GM11168 (cell line): ENCODE results near the gene SDK1.

Source experiments
- in situ Hi-C: fragments of 300-500 bp; cut with MboI; formaldehyde crosslinking; loops from one replicate; pipeline ENCODE4 v1.12.0; 2022; ENCODE audit warnings: low sequenced_read_pairs; ENCODE audit not compliant: unreplicated experiment

SDK1 gene

DNA sequence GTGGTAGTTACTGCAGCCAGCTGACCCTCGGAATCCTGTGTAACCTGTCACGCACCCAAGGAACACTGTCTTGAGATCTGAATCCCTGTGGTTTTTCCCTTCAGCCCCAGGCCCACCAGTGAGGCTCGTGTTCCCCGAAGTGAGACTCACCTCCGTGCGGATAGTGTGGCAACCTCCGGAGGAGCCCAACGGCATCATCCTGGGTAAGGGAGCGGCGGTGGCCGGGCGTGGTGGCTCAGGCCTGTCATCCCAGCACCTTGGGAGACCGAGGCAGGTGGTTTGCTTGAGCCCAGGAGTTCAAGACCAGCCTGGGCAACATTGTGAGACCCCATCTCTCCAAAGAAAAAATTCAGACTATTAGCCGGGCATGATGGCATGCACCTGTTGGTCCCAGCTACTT is 831.2 kb downstream of the SDK1 start:
- in situ Hi-C loops: no loop called here

DNA sequence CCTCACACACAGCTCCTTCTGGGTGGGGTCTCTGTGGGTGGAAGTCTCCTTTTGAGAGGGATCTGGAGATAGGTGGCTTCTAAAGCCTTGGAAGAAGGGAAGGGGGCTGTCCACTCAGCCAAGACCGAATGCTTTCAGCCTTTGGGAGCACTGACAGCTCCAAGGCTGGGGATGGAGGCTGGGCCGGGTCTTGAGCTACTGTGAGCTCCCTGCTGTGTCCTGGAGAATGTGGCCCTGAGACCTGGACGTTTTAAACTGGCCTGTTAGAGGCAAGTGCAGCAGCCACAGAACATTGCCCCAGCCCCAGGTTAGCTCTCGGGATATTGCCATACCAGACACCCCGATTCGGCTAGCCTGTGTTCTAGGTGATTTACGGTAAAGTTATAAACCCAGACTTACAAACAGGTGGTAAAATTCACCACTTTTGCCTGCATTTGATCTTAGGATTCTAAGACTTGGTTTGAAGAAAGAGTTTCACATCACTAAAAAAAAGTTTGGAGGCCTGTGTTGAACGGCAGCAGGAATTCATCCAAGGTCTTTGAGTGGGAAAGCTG is 832.5 kb downstream of the SDK1 start:
- in situ Hi-C loops: no loop called here

DNA sequence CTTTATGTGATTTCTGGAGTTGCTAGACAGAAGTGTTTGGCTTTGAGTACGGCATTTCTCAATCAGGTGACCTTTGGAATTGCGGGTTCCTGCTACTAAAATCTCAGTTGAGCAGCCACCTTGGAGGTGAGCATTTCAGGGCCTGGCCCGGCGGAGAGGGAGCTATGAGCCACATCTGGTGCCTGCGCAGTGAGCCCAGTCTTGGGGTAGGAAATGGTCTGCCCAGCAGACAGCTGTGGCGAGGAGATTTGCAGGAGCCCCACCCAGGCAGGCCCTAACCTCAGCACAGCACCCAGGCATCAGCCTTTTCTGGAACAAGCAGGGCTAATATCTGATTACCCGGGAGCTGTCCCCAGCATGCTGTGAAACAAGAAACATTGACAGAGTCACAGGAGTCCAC is 833.2 kb downstream of the SDK1 start:
- in situ Hi-C loops: no loop called here

DNA sequence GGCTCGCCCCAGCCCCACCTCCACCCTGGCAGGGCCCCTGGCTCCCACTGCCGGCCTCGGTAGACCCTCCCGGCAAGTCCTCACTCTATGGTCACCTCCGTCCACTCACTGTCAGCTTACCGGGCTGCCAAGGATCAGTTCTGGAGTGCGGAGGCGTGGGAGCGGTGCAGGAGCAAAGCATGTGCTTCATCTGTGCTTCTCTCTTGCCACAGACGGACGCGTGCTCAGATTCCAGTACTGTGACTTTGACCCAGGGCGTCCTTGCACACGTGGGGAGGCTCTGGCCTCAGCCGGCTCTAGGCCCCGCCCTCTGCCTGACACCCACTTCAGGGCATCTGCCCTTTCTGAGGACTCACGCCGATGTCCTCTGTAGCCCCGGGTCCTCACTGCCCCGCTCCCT is 833.6 kb downstream of the SDK1 start:
- in situ Hi-C loops: no loop called here

GRCh38 chr7:4135301-4135700 is 834.2 kb downstream of the SDK1 start:
- in situ Hi-C loops: no loop called here

DNA sequence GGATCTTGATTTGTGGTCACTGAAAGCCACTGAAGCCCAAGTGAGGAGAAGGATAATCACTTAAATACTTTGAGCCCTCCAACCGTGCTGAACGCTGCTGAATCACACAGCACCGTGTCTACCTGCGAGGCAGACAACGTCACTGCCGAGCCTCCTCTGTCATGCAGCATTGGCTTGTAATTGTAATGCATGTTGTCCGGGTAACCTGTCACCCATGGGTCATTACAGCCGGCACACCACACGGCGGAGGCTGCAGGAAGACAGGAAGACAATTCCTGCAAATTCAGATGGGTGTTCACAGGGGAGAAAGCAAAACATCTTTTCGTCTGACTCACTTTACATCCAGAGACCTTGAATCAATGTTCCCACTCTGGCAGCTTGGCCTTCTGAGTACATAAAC is 835.0 kb downstream of the SDK1 start:
- in situ Hi-C loops: no loop called here

DNA sequence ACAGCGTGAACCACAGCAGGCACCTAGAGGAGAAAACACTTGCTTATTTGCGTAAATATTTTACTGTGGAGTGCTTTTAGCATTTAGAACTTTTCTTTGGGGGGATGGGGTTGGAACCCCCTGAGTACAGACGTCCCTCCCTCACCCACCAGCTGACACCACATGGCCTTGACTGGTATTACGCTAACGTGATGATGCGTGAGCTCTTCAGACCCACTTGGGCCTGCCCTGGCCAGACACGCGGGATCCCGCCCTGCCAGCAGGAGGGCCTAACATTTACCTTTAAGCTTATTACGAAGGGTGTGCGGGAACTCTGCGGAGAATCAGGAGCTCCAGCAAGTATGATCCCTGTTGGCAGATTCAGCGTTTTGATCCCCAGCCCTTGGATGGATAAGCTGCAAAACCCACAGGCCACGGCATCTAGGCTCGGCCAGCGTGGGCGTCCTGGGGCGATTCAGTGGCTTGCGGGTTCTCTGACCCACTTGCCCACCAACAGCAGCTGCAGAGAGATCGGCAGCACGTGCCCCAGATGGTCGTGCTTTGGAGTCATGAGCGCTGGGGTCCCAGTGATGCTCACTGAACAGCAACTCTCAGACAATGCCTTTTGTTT is 835.6 kb downstream of the SDK1 start:
- in situ Hi-C loops: no loop called here

- in situ Hi-C loops: no loop called here
These were observed 836.5 kb downstream of the SDK1 start for GRCh38 chr7:4137552-4137951.

- in situ Hi-C loops: no loop called here
These were observed 837.8 kb downstream of the SDK1 start for GRCh38 chr7:4138866-4139265.

- in situ Hi-C loops: no loop called here
These were observed 838.9 kb downstream of the SDK1 start for GRCh38 chr7:4139656-4140625.

DNA sequence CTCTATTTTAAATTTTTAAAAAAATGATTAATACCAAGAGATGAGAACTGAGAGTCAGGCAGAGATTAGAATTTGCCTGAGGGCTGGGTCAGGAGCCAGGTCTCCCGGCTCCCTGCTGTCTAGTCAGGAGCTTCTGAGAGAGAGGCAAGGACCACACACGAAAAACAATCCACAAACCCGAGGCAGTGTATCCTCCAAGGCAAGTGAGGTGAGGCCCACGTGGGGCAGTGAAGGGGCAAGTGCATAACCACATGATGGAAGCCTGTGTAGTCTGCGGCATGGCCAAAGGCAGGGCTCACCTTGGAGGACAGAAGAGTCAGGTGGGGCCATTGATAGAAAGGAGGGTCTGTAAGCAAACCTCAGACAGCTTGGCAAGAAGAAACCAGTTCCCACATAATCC is 839.9 kb downstream of the SDK1 start:
- in situ Hi-C loops: no loop called here

- in situ Hi-C loops: no loop called here
These were observed 842.0 kb downstream of the SDK1 start for GRCh38 chr7:4143006-4143405.

DNA sequence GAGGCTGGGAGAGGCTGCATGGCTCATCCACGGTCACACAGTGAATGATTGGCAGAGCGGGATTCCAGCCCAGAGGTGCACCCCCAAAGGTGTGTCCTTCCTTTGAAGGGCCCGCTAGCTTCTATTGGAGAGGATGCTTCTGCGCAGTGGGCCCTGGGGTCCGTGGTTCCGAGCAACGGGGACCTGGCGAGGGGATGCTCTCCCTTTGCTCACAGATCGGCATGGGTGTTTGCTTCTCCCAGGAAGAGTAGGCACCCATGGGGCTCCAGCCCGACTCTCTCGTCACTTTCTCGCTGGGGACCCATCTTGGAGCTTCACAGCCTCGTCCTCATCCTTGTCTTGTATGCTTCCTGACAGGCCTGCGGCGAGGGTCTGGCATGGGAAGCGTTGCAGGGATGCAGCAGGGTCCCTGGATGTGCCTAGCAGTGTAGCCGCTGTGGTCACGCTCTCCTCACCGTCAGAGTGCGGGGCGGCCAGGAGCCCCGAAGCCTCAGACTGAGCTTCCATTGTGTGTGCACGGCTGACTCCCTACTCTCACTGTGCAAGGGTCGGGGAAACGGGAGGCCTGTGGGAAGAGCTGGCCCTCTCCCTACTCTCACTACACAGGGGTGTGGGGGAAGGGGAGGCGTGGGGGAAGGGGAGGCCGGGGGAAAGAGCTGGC is 842.6 kb downstream of the SDK1 start:
- in situ Hi-C loops: no loop called here

DNA sequence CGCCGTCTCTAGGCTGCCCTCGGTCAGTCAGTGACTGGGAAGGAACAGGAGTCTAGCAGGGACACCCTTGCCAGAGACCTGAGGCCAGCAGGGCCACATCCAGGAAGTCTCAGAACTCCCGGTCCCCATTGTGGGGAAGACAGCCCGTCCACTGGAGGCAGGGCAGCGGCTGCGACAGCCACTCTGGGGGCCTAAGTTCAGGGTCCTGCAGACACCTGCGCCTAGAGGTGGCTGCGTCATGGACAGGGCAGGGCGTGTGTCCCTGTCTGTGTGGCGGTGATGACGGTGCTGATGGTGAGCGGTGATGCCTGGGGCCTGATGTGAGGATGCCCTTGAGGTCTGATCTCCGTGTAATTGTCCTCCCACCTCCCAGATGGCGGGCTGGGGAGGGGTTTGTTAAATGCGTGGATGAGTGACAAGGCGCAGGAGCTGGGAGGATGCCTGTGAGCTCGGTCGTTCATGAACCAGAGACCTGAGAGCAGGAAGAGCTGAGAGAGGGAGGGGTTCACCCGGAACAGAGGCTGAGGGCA is 843.2 kb downstream of the SDK1 start:
- in situ Hi-C loops: no loop called here

- in situ Hi-C loops: no loop called here
These were observed 843.9 kb downstream of the SDK1 start for GRCh38 chr7:4144811-4145510.

DNA sequence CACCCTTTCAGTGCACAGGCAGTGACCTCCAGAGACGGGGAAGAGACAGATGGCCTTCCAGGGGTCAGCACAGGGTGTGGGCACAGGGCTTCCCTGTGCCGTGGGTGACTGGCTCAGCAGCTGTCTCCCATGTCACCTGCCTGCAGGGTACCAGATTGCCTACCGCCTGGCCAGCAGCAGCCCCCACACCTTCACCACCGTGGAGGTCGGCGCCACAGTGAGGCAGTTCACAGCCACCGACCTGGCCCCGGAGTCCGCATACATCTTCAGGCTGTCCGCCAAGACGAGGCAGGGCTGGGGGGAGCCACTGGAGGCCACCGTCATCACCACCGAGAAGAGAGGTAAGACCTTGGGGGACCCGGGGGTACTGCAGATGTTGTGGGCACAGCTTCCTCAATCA is 844.5 kb downstream of the SDK1 start:
- in situ Hi-C loops: no loop called here

GRCh38 chr7:4147926-4148620 is 847.0 kb downstream of the SDK1 start:
- in situ Hi-C loops: no loop called here

- in situ Hi-C loops: no loop called here
These were observed 848.2 kb downstream of the SDK1 start for GRCh38 chr7:4149236-4149635.

DNA sequence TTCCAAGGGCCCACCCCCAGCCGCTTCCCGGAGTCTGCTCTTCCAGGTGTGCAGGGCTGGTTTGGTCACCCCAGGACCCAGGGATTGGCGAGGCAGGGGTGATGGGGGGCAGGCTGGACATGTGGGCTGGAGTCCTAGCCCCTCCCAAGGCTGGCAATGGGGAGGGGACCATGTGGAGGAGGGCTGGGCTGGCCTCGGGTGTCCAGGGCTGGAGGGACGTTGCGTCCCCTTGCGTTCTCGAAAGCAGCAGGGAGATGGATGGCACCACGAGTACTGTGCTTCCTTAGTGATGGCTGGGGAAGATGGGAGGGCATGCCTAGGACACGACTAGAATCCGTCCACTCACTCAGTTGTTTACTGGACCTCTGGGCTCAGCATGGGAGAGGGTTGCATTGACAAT is 848.6 kb downstream of the SDK1 start:
- in situ Hi-C loops: no loop called here

GRCh38 chr7:4150731-4151130 is 849.7 kb downstream of the SDK1 start:
- in situ Hi-C loops: no loop called here
